HG03520 (cell line): Measurements from ENCODE around the gene IL26.
"Not testable (repeated sequence)": the region's sequence is repeated elsewhere in the genome, so short reads cannot be mapped to it uniquely, and the experiment has no call there.

Experiments used
- ATAC-seq: cut with Tn5 transposase; IDR thresholded peaks from one replicate; pipeline ENCODE4 v1.9.1; 2021; ENCODE audit warnings: mild to moderate bottlenecking, moderate library complexity; ENCODE audit not compliant: unreplicated experiment

The IL26 gene

GRCh38 chr12:68203460-68203875 lies 22.1 kb downstream of the IL26 start:
- ATAC-seq, result no peak

- no peak for ATAC-seq
Observed at GRCh38 chr12:68200854-68201253, 24.8 kb downstream of the IL26 start.

GRCh38 chr12:68199127-68199526 lies 26.5 kb downstream of the IL26 start:
- ATAC-seq, result no peak

GRCh38 chr12:68198507-68199086 lies 27.0 kb downstream of the IL26 start:
- ATAC-seq, result no peak

- ATAC-seq, result no peak
Observed at GRCh38 chr12:68190301-68190700, 35.3 kb downstream of the IL26 start.

- ATAC-seq, result no peak
Observed at GRCh38 chr12:68189821-68190242, 35.8 kb downstream of the IL26 start.

GRCh38 chr12:68185598-68185997 lies 40.0 kb downstream of the IL26 start:
- no peak for ATAC-seq

GRCh38 chr12:68180792-68181744 lies 44.5 kb downstream of the IL26 start:
- ATAC-seq, result no peak

- ATAC-seq, result no peak
Observed at GRCh38 chr12:68178774-68179439, 46.7 kb downstream of the IL26 start.

- ATAC-seq, result no peak
Observed at GRCh38 chr12:68178184-68178583, 47.4 kb downstream of the IL26 start.

GRCh38 chr12:68177562-68177961 lies 48.0 kb downstream of the IL26 start:
- ATAC-seq, result no peak

GRCh38 chr12:68176257-68176656 lies 49.4 kb downstream of the IL26 start:
- ATAC-seq, result no peak

GRCh38 chr12:68175557-68176061 lies 50.0 kb downstream of the IL26 start:
- ATAC-seq, result peak; percentile 92

GRCh38 chr12:68174761-68175160 lies 50.8 kb downstream of the IL26 start:
- ATAC-seq, result not testable (repeated sequence)

GRCh38 chr12:68173792-68174191 lies 51.8 kb downstream of the IL26 start:
- no peak for ATAC-seq

GRCh38 chr12:68170726-68171125 lies 54.9 kb downstream of the IL26 start:
- ATAC-seq, result no peak

- no peak for ATAC-seq
Observed at GRCh38 chr12:68169213-68169889, 56.3 kb downstream of the IL26 start.

- ATAC-seq, result no peak
Observed at GRCh38 chr12:68166317-68166831, 59.2 kb downstream of the IL26 start.

- peak; percentile 51 for ATAC-seq
Observed at GRCh38 chr12:68163560-68164081, 62.0 kb downstream of the IL26 start.

- ATAC-seq, result no peak
Observed at GRCh38 chr12:68162374-68162773, 63.2 kb downstream of the IL26 start.
